GM19238 (cell line): ENCODE data around the gene CAMTA1.

Source experiments
- DNase-seq: peaks from one replicate; pipeline ENCODE4 v3.0.0; 2011; ENCODE audit warnings: low spot score; ENCODE audit not compliant: insufficient read length

The CAMTA1 gene

GRCh38 chr1:7561936-7562728, 776.9 kb downstream of the CAMTA1 start:
- no peak for DNase-seq

GRCh38 chr1:7562729-7563605, 777.7 kb downstream of the CAMTA1 start:
- no peak for DNase-seq

GRCh38 chr1:7564137-7564536, 778.9 kb downstream of the CAMTA1 start:
- no peak for DNase-seq

- no peak for DNase-seq
These were observed 780.0 kb downstream of the CAMTA1 start for GRCh38 chr1:7565099-7565750.

- no peak for DNase-seq
These were observed 781.4 kb downstream of the CAMTA1 start for GRCh38 chr1:7566417-7567375.

GRCh38 chr1:7567376-7567775, 782.1 kb downstream of the CAMTA1 start:
- DNase-seq, result no peak

- no peak for DNase-seq
These were observed 782.8 kb downstream of the CAMTA1 start for GRCh38 chr1:7568053-7568452.

- DNase-seq, result no peak
These were observed 783.8 kb downstream of the CAMTA1 start for GRCh38 chr1:7568901-7569524.

GRCh38 chr1:7570311-7570710, 785.1 kb downstream of the CAMTA1 start:
- DNase-seq, result no peak

GRCh38 chr1:7572654-7573152, 787.4 kb downstream of the CAMTA1 start:
- no peak for DNase-seq

GRCh38 chr1:7573481-7573880, 788.2 kb downstream of the CAMTA1 start:
- DNase-seq, result no peak

- no peak for DNase-seq
These were observed 789.1 kb downstream of the CAMTA1 start for GRCh38 chr1:7574121-7575040.

- DNase-seq, result no peak
These were observed 789.8 kb downstream of the CAMTA1 start for GRCh38 chr1:7575041-7575400.

GRCh38 chr1:7576946-7577657, 791.8 kb downstream of the CAMTA1 start:
- no peak for DNase-seq

- no peak for DNase-seq
These were observed 793.0 kb downstream of the CAMTA1 start for GRCh38 chr1:7578206-7578605.

- DNase-seq, result no peak
These were observed 793.8 kb downstream of the CAMTA1 start for GRCh38 chr1:7579016-7579415.

GRCh38 chr1:7579831-7580804, 794.9 kb downstream of the CAMTA1 start:
- no peak for DNase-seq
